ENCODE measurements around the gene ZNF862.

- TF ChIP-seq POLR2A (IDR thresholded peaks at IDR 0.05) (no peak), CTCF (IDR thresholded peaks at IDR 0.05) (no peak), POLR2AphosphoS5 (IDR thresholded peaks at IDR 0.05) (no peak)
These were observed 44.9 kb downstream of the ZNF862 start for GRCh38 chr7:149883048-149883438.
